HepG2 (cell line): ENCODE results near the gene UBE2U. TPM values are rescaled to one million over a fixed set of nuclear protein-coding genes. Genes with fewer than 3 reads are reported as not detected.

ENCODE experiments used
- ATAC-seq: fragments of 200-7000 bp; cut with Tn5 transposase; 3 replicates; pipeline ENCODE4 v1.9.1; 2020; ENCODE audit warnings: mild to moderate bottlenecking, moderate library complexity
- BruUV-seq: library from RNA; stranded (reverse); fragments of 400-500 nt; replicated peaks from 2 replicates; lab custom pipeline; 2021; lab: Mats Ljungman, UMichigan
- CTCF ChIA-PET: fragments of 300-600 bp; formaldehyde crosslinking; extraction: SDS; loops from one replicate; lab custom pipeline; 2021; ENCODE audit warnings: low total read pairs, inconsistent platforms, low intra/inter-chr PET ratio; lab: Yijun Ruan, JAX
- POLR2A ChIA-PET: fragments of 350-600 bp; sonication (Branson Sonifier 250); formaldehyde crosslinking; loops from one replicate; lab custom pipeline; 2020; ENCODE audit warnings: antibody characterized with exemption, inconsistent platforms; lab: Yijun Ruan, JAX
- DNase-seq: peaks from one replicate; pipeline ENCODE4 v3.0.0-alpha.2; 2015; ENCODE audit warnings: low spot score
- FAIRE-seq: peaks from 3 replicates; lab custom pipeline; 2011; peaks lifted over from hg19 to GRCh38; lab: Jason Lieb, UNC
- H2AFZ ChIP-seq: one replicate; pipeline ENCODE4 v1.6.1; 2011; ENCODE audit warnings: low read length, inconsistent platforms
- H3K27ac ChIP-seq: fragments of 300-600 bp; 3 replicates; pipeline ENCODE4 v1.8.0; 2011; ENCODE audit warnings: mixed run types, mild to moderate bottlenecking, mixed read lengths, low read length, inconsistent platforms; ENCODE audit not compliant: insufficient read depth; ENCODE audit errors: extremely low read length
- H3K27me3 ChIP-seq, 2 experiments: fragments of 200-600 bp in 1 of 2; 2 replicates in 1 of 2; 3 replicates in 1 of 2; pipeline versions ENCODE4 v1.6.0 to v1.8.0; 2011; ENCODE audit warnings: low read length in 2 of 2, mild to moderate bottlenecking in 2 of 2, moderate library complexity in 2 of 2, inconsistent platforms in 1 of 2; ENCODE audit not compliant: insufficient read depth in 2 of 2, control insufficient read depth in 1 of 2
- H3K36me3 ChIP-seq, 2 experiments: fragments of 200-600 bp in 1 of 2; replicated peaks in 1 of 2; 2 replicates in 1 of 2; 3 replicates in 1 of 2; pipeline versions ENCODE4 v1.5.1 to v1.8.0; 2011; ENCODE audit warnings: low read length in 2 of 2, inconsistent platforms in 1 of 2; ENCODE audit not compliant: insufficient read depth in 2 of 2, control insufficient read depth in 1 of 2
- H3K4me1 ChIP-seq: 2 replicates; pipeline ENCODE4 v1.5.1; 2012; ENCODE audit warnings: low read length, inconsistent platforms; ENCODE audit not compliant: insufficient read depth
- H3K4me2 ChIP-seq: 2 replicates; pipeline ENCODE4 v1.6.0; 2011; ENCODE audit warnings: low read depth, low read length, inconsistent platforms
- H3K4me3 ChIP-seq, 3 experiments: fragments of 200-600 bp in 1 of 3; sonication (generic), shearing (Covaris generic) in 1 of 3; replicated peaks in 1 of 3; 2 replicates each; pipeline ENCODE4 v1.5.1; 2011 to 2016; ENCODE audit warnings: low read length in 3 of 3, inconsistent platforms in 2 of 3, low read depth in 2 of 3, mild to moderate bottlenecking in 2 of 3, control low read depth in 1 of 3, mixed read lengths in 1 of 3; ENCODE audit not compliant: insufficient read depth in 1 of 3
- H3K79me2 ChIP-seq: one replicate; pipeline ENCODE4 v1.6.1; 2011; ENCODE audit warnings: low read length, inconsistent platforms; ENCODE audit not compliant: insufficient read depth
- H3K9ac ChIP-seq: 2 replicates; pipeline ENCODE4 v1.6.0; 2011; ENCODE audit warnings: mild to moderate bottlenecking, low read depth, low read length, inconsistent platforms; ENCODE audit not compliant: insufficient read depth
- H3K9me3 ChIP-seq: 2 replicates; pipeline ENCODE4 v1.5.1; 2012; ENCODE audit warnings: mild to moderate bottlenecking, low read length
- H4K20me1 ChIP-seq: 2 replicates; pipeline ENCODE4 v1.6.0; 2011; ENCODE audit warnings: inconsistent platforms, mild to moderate bottlenecking, low read length, moderate library complexity; ENCODE audit not compliant: insufficient read depth
- ATM ChIP-seq: fragments of 450-650 bp; IDR thresholded peaks from 2 replicates; pipeline ENCODE4 v1.7.1; 2017; ENCODE audit warnings: mild to moderate bottlenecking, borderline replicate concordance
- CAMTA2 ChIP-seq: sonication (generic); formaldehyde crosslinking; IDR thresholded peaks from 2 replicates; pipeline ENCODE4 v1.4.0; 2020; ENCODE audit warnings: mild to moderate bottlenecking, missing genetic modification reagents, borderline replicate concordance
- CENPX ChIP-seq: sonication (generic); formaldehyde crosslinking; IDR thresholded peaks from 2 replicates; pipeline ENCODE4 v1.9.0; 2021; ENCODE audit warnings: mild to moderate bottlenecking, missing genetic modification reagents, moderate library complexity
- CHD4 ChIP-seq: fragments of 200-600 bp; sonication (generic); IDR thresholded peaks from 2 replicates; pipeline ENCODE4 v1.7.0; 2017; ENCODE audit warnings: mild to moderate bottlenecking, low read length, borderline replicate concordance
- EED ChIP-seq: sonication (generic); formaldehyde crosslinking; IDR thresholded peaks from 2 replicates; pipeline ENCODE4 v1.5.0; 2020; ENCODE audit warnings: mild to moderate bottlenecking, missing genetic modification reagents
- KAT8 ChIP-seq: IDR thresholded peaks from 2 replicates; pipeline ENCODE4 v1.6.1; 2016; ENCODE audit warnings: missing genetic modification reagents, missing compliant biosample characterization
- KLF16 ChIP-seq, 2 experiments: sonication (generic) in 1 of 2; formaldehyde crosslinking in 1 of 2; IDR thresholded peaks; 2 replicates each; pipeline versions ENCODE4 v1.6.1 to v1.8.0; 2016 to 2023; ENCODE audit warnings: missing genetic modification reagents in 2 of 2, missing compliant biosample characterization in 1 of 2
- NFKB2 ChIP-seq: sonication (generic); formaldehyde crosslinking; IDR thresholded peaks from 2 replicates; pipeline ENCODE4 v1.4.0; 2020; ENCODE audit warnings: missing genetic modification reagents, borderline replicate concordance
- NRL ChIP-seq: sonication (generic); formaldehyde crosslinking; IDR thresholded peaks from 2 replicates; pipeline ENCODE4 v1.5.0; 2020; ENCODE audit warnings: missing genetic modification reagents, mild to moderate bottlenecking, moderate library complexity, borderline replicate concordance
- SAP130 ChIP-seq: IDR thresholded peaks from 2 replicates; pipeline ENCODE4 v1.6.1; 2016; ENCODE audit warnings: low read depth
- SMC3 ChIP-seq: IDR thresholded peaks from 2 replicates; pipeline ENCODE4 v1.6.1; 2011; ENCODE audit warnings: low read length, improper control_type of control experiment
- SRSF9 ChIP-seq: fragments of 200-400 bp; formaldehyde crosslinking; IDR thresholded peaks from 2 replicates; pipeline ENCODE4 v1.6.1; 2018; ENCODE audit warnings: borderline replicate concordance, mild to moderate bottlenecking, low read depth, low read length; ENCODE audit not compliant: insufficient read depth, poor library complexity, severe bottlenecking
- U2AF1 ChIP-seq: fragments of 200-400 bp; formaldehyde crosslinking; optimal IDR thresholded peaks from 2 replicates; pipeline ENCODE3; 2017; ENCODE audit warnings: mild to moderate bottlenecking, low read depth, low read length
- U2AF2 ChIP-seq: fragments of 200-400 bp; formaldehyde crosslinking; IDR thresholded peaks from 2 replicates; pipeline ENCODE4 v1.6.1; 2017; ENCODE audit warnings: low read depth, mild to moderate bottlenecking, low read length
- ZFP36L1 ChIP-seq: sonication (generic); formaldehyde crosslinking; IDR thresholded peaks from 2 replicates; pipeline ENCODE4 v1.8.0; 2022; ENCODE audit warnings: mild to moderate bottlenecking, missing genetic modification reagents, moderate library complexity
- ZNF101 ChIP-seq: sonication (generic); formaldehyde crosslinking; IDR thresholded peaks from 2 replicates; pipeline ENCODE4 v1.4.0; 2020; ENCODE audit warnings: mild to moderate bottlenecking, low read depth, missing genetic modification reagents, borderline replicate concordance
- ZNF276 ChIP-seq: sonication (generic); formaldehyde crosslinking; IDR thresholded peaks from 2 replicates; pipeline ENCODE4 v1.4.0; 2020; ENCODE audit warnings: mild to moderate bottlenecking, low read depth, missing genetic modification reagents
- WGBS: methylation state at CpG from one replicate; pipeline ENCODE4 v1.1.6; 2017; ENCODE audit warnings: low lambda C conversion rate; 5-methylcytosine and 5-hydroxymethylcytosine counted together
- in situ Hi-C: cut with HindIII; loops from 2 replicates; pipeline ENCODE4 v1.10.0; 2017; ENCODE audit warnings: low pct_unique_long_range_greater_than_20kb; ENCODE audit not compliant: extremely low pct_ligation_motif_present
- intact Hi-C: fragments of 100-400 bp; cut with micrococcal nuclease; formaldehyde crosslinking; loops from one replicate; pipeline ENCODE4 v1.10.0; 2022; ENCODE audit not compliant: unreplicated experiment
- polyA plus RNA-seq, 8 experiments: library from polyadenylated mRNA; depleted of rRNA in 3 of 8; stranded (reverse) in 7 of 8; unstranded in 1 of 8; fragments of >200 nt; fragmentation: Illumina TruSeq in 4 of 8; extraction: Trizol in 4 of 8; gene quantifications; 2 replicates each; pipeline versions ENCODE4 v1.2.1 to v1.2.3, GENCODE V29; 2011 to 2016; ENCODE audit warnings: low read depth in 4 of 8, missing spikeins in 1 of 8, mixed read lengths in 1 of 8; ENCODE audit not compliant: insufficient read depth in 1 of 8
- total RNA-seq, 5 experiments: library from RNA; depleted of rRNA; stranded (reverse); fragments of >200 nt; fragmentation: Illumina TruSeq; extraction: Trizol; gene quantifications; 2 replicates each; pipeline ENCODE4 v1.2.3, GENCODE V29; 2016; ENCODE audit warnings: low read depth in 1 of 5

The UBE2U gene
- total and polyA plus RNA-seq, 2 of the 13 experiments (the other 11 are each of a cell fraction or from before 2014, with no cell fraction given) = not detected

GRCh38 chr1:64187646-64188045 is 15.8 kb upstream of the UBE2U start:
- in situ Hi-C loops (no loop called here), intact Hi-C loops (no loop called here)
- H3K36me3 ChIP-seq = no peaks in the 10 kb centered on the region
- H4K20me1 ChIP-seq = no peaks in the 10 kb centered on the region
- no peak overlapping the region for H3K27ac ChIP-seq
- no peak overlapping the region for H3K9ac ChIP-seq
- TF ChIP-seq ZNF101 = no peak
- TF ChIP-seq U2AF2 = no peak
- no peak for TF ChIP-seq CAMTA2 (CRISPR knock-in tag)
- no peak for TF ChIP-seq CHD4
- no peak for TF ChIP-seq ZFP36L1 (CRISPR knock-in tag)
- no peak for TF ChIP-seq ATM
- TF ChIP-seq ZNF276 (CRISPR knock-in tag) = no peak
- no peak for TF ChIP-seq EED (CRISPR knock-in tag)
- TF ChIP-seq NRL = no peak
- no peak for TF ChIP-seq CENPX
- TF ChIP-seq SMC3 = no peak
- no peak for TF ChIP-seq KAT8 (CRISPR knock-in tag)
- TF ChIP-seq SAP130 (CRISPR knock-in tag) = no peak
- no peak for TF ChIP-seq KLF16 (CRISPR knock-in tag; IDR thresholded peaks at IDR 0.05)
- TF ChIP-seq NFKB2 (CRISPR knock-in tag) = no peak
- TF ChIP-seq SRSF9 = no peak
- TF ChIP-seq U2AF1 = no peak
- CTCF ChIA-PET = no interaction called here
- peaks cover 21% of the 10 kb centered on the region for H3K4me1 ChIP-seq
- H3K4me3 ChIP-seq = no peak overlapping the region
- POLR2A ChIA-PET = no interaction called here
- DNase-seq (no peak), FAIRE-seq (no peak), ATAC-seq (no peak)
- H3K27me3 ChIP-seq = no peaks in the 10 kb centered on the region
- H3K9me3 ChIP-seq = no peaks in the 10 kb centered on the region
- H3K4me2 ChIP-seq = no peak overlapping the region
- no peak overlapping the region for H2AFZ ChIP-seq
- BruUV-seq = no TSS peak
- 77% methylated on average over 3 of the region's 4 CpGs for WGBS
- no peaks in the 10 kb centered on the region for H3K79me2 ChIP-seq
